HG02759 (cell line): ENCODE results near the gene PDCL3.

ENCODE experiments used
- ATAC-seq: cut with Tn5 transposase; IDR thresholded peaks from one replicate; pipeline ENCODE4 v1.9.1; 2021; ENCODE audit warnings: mild to moderate bottlenecking, moderate library complexity; ENCODE audit not compliant: unreplicated experiment

Gene PDCL3

DNA sequence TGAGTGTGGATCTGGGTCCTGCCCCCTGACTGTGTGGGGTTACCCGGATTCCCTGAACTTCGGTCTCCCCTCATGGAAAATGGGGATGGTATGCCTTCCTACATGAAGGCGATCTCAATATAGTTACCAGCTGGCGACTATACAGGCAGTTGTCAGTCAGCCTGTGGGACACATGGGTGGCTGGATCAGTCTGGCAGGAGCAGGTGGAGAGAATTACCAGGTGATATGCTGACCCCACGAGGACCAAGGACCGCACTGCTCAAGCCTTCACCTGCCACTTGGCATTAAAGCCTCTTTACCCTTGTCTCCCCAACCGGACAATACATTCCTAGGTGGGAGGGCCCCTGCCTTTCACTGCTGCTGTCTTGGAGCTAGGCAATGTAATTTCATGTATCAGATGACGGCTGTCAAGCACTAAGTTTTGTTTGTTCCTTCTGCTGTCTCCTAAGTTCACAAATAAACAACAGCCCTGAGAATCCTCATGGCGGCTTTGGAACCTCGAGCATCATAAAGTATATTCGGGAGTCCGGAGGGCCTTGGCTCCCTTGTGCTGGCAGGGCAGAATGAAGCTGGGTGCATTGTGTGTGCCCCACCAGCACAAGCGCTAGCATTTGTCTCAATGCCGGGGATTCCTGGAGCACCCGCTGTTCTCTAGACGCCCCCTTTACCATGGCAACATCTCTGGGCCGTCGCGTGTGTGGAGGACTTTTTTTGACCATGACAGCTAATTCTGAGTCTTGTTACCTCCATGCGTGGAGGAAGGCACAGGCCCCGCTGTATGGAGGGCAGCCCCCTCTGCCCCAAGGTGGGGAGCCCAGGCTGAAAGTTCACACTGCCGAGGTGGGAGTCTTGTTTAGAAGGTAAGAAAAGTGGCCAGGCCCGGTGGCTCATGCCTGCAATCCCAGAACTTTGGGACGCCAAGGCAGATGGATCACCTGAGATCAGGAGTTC, 48.6 kb downstream of the PDCL3 start:
- ATAC-seq, result no peak

DNA sequence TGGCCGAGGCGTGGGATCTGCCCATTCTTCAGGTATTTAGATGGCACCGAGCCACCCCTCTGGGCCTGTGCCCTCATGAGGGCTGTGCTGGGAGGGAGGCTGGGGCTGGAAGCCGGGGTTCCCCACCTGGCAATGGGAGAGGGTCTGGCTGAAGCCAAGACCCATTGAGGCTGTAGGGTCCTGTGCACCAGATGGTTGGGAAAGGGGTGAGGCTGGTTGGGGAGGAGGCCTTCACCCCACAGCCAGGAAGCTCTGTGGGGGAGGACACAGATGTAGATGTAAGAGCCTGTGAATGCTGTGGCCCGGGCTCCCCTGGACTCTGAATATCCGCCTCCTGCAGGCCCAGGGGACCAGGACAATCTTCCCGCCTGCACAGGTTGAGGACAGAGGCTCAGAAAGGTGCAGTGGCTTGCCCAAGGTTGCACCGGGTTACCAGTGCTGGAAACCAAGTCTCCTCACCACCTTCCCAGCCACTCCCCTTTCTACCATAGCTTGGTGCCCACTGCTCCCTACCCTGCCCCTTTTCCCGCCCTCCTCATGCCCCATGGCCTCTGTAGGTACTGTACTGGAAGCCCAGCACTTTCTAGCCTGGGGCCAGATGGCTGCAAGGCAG, 49.7 kb downstream of the PDCL3 start:
- no peak for ATAC-seq

DNA sequence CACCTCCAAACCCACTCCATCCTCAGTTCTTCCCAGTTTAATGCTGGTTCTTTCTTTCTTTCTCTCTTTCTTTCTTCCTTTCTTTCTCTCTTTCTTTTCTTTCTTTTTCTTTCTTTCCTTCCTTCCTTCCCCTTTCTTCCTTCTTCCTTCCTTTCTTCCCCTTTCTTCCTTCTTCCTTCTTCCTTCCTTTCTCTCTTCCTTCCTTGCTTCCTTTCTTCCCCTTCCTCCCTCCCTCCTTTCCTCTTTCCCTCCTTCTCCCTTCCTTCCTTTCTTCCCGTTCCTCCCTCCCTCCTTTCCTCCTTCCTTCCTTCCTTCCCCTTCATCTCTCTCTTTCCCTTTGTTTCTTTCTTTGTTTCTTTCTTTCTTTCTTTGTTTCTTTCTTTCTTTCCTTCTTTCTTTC, 50.9 kb downstream of the PDCL3 start:
- ATAC-seq, result no peak

DNA sequence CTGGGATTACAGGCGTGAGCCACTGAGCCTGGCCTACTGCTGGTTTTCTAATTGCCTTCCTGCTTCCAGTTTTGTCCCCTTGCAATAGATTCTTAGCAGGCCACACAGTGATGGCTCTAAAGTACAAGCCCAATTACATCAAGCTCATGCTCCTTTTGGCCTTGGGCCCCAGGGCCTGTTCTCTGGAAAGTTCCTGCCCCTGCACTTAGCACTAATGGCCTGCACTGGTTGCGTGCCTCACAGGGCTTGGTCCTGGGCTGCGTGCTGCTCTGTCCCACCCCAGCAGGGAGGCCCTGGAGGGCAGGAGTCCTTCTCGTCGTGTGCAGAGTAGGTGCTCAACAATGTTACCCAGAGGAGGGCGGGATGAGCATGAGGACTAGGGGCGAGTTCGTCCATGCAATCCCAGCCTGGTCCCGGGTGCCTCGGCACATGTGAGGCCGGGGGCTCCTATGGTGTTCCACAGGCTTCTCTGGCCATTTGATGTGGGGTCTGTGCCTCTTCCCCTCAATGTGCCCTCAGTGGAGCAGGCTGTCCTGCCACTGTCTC, 51.7 kb downstream of the PDCL3 start:
- no peak for ATAC-seq

DNA sequence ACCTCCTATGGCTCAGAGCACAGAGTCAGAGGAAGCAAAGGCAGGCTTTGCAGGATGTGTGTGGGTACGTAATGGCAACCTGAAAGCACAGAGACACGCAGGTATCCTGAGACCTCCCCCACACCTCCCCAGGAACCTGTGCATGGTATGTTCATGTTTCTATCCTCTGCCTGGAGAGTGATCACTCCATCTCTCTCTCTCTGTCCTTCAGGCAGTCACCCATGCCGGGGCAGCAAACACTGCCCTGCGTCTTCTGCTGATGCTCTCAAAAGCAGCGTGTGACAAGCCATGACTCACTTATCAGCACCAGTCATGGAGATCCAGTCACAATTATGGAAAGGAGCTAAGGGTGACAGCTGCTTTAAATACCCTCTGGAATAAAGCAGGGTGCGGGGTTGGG, 52.7 kb downstream of the PDCL3 start:
- ATAC-seq, result no peak

DNA sequence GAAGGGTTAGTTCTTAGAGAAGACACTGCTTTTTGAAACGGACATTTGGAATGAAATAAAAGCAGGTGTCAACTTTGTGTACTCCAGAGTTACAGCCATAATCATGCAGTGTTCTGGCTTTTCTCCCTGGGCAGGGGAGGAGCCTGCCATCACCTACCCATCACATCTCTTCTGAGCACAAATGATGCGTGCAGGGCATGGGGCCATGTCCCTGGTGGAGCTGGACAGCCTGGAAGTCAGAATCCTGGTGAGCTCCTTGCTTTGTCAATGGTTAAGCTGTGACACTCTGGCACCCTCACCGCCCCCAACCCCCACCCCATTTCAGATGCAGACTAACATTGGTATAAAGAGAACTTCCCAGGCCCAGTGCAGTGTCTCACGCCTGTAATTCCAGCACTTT, 53.1 kb downstream of the PDCL3 start:
- ATAC-seq, result no peak

DNA sequence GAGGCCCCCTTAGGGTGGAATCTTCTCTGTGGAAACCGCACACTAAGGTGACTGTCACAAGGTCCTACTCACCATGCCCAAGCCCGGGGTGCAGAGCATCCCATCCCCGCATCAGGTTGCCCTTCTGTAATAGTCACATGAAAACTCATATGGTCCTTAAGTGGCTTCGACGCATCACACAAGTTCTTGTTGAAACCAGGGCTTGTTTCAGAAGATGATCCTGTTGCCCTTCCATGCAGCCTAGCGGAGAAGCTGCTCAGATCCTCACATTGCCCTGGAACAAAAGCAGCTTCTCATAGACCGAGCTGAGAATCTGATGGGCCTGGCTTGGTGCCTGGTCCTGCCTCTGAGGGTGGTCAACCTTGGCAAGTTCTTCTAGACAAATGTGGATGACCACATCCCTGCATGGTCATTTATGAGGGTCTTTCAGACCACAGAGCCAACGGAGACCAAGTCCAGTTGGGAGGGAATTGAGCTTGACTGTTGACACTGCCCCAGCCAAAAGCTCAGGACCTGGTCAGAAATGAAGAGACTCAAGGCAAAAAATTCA, 54.1 kb downstream of the PDCL3 start:
- no peak for ATAC-seq

DNA sequence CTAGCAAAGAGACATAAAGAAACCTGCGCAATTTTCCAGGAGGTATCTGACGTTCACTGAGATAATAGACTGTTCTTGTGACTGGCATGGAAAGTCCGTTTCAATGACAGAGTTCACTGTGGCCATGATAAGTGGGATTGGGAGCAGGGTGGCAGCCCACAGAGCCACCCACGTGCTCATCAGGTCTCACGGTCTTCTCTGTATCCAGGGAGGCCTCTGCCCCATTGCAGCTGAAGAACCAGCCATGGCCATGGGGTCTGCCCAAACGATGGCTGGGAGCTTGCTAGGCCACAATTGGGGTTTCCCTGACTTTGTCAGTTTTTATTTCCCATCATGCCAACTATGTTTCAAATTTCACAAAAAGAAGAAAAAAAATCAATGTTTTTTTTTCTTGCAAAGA, 57.2 kb downstream of the PDCL3 start:
- ATAC-seq, result no peak

DNA sequence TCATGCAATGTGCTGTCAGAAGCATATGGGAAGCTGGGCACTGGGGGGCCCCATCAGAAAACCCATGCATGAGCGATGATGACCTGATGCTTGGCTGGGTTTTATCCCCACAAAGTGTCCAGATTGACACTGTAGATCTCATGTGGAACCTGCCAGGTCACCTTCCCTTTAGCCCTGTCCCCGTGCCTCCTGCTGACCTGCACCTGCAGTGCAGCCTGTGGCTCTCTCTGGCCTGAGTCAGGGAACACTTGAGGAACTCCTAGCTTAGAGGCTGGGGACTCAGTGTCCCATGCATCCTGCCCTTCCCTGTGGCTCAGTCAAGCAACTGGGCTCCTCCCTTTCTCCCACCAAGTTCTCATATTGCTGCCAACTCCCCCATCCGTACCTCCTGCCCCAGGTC, 57.7 kb downstream of the PDCL3 start:
- ATAC-seq, result no peak

DNA sequence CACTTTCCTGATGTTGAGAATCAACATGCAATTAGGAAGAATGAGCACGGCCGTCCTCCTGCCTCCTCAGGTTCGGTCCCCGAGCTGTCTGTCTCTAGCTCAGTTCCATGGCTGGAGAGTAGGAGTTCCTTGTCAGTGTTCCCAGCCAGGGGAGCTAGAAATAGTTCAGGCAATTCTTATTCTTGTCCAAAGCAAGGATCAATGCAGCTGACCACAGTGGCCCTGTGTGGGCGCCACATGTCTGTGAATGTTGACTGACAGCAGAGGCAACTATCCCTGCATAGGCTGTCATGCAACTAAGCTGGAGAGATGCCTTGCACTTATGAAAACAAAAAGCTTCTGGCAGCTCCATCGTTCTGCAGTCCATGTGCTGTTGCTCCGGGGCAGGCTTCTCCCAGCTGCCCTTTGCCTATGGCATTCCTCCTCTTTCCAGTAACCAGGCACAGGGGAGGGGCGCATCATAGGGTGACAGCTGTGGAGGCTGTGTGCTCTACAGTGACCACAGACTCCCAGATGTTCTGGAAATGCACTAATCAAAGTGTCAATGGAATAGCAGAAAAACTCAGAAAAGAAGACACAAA, 58.7 kb downstream of the PDCL3 start:
- no peak for ATAC-seq

DNA sequence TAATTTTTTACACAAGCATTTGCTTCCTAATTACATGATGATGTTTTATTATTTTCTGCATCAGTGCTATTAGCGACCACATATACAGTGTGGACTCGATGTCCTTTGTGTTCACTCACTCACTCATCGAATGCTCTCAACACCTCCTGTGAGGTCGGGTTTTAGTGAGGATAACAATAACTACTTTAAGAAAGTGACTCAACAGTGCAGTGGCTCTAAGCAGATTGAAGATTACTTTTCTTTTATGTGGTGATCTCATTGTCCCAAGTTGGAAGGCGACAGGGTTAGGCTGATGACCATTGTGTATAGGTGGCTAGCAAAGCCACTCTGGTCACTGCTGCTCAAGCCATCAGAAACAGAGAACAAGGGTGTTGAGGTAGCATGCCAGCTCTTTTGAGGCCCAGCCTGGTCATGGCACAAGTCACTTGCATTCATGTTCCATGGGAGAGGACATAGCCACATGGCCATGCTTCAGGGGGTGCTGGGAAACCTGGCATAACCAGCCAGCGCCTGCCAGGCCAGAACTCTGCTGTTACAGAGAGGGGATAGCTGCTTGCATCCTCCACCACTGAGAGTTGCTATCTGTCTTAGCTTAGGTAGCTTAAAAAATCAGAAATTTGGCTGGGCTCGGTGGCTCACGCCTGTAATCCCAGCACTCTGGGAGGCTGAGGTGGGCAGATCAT, 60.4 kb downstream of the PDCL3 start:
- no peak for ATAC-seq

DNA sequence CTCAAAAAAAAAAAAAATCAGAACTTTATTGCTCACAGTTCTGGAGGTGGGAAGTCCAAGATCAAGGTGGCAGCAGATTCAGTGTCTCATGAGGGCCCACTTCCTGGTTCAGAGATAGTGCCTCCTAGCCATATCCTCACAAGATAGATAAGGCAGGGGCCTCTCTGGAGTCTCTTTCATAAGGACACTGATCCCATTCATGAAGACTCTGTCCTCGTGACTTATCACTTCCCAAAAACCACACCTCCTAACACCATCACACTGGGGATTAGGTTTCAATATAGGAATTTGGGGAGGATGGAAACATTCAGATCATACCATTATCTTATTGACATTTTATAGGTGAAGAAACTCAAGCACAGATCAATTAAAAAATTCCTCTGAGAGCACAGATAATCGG, 61.1 kb downstream of the PDCL3 start:
- no peak for ATAC-seq

DNA sequence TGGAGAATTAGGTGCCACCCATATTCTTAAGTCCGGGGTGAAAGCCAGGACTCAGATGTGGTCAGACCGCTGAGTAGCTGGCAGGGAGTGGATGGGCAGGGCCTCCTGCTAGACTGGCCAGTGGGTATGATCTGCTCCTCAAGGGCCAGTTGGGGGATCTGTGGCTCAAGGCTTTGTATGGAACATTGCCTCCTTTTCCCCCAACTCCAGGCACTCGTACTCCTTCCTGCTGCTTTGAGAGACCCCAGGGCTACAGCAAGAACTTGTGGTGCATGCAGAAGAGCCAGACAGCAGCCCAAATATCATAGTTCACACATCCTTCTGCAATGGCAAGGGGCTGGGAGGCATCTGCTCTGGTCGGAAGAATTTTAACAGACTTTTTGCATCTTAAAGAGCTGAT, 61.7 kb downstream of the PDCL3 start:
- ATAC-seq, result no peak

DNA sequence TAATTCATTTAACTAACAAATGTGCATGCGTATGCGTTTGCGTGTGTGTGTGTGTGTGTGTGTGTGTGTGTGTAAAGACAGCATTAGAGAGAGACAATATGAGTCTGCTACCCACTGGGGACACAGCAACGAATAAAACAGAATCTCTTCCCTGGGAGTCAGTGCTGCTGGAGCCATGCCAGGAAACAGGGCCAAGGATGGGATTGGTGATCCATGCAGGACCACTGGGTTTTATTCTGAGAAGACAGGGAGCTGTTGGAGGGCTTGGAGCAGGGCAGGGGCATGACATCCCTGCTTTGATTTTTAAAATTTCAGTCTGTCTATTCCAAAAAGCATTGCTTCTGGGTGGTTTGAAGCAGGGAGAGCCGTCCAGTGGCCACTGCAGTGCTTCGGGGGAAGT, 62.9 kb downstream of the PDCL3 start:
- ATAC-seq, result no peak
